GM23338 (cell line): ENCODE measurements around the gene STARD13. TPM values are rescaled to one million over a fixed set of nuclear protein-coding genes. Genes with fewer than 3 reads are reported as not detected.

Source experiments
- ATAC-seq: fragments of 200-7000 bp; cut with Tn5 transposase; 3 replicates; pipeline ENCODE4 v1.9.1; 2020
- DNase-seq: peaks from one replicate; pipeline ENCODE4 v3.0.0-alpha.2; 2015; ENCODE audit warnings: low spot score
- H2AFZ ChIP-seq: fragments of 200-600 bp; sonication (generic); 2 replicates; pipeline ENCODE4 v1.8.0; 2016; ENCODE audit warnings: antibody characterized with exemption, mild to moderate bottlenecking, moderate library complexity
- H3F3A ChIP-seq: fragments of 200-600 bp; sonication (generic); replicated peaks from 2 replicates; pipeline ENCODE4 v1.8.0; 2017; ENCODE audit warnings: antibody characterized with exemption, mixed run types, low read depth
- H3K27ac ChIP-seq: fragments of 200-600 bp; sonication (generic); 2 replicates; pipeline ENCODE4 v1.6.1; 2016; ENCODE audit warnings: low read depth
- H3K27me3 ChIP-seq: fragments of 200-600 bp; sonication (generic); 2 replicates; pipeline ENCODE4 v1.8.0; 2016; ENCODE audit warnings: mild to moderate bottlenecking, mixed run types, moderate library complexity; ENCODE audit not compliant: insufficient read depth
- H3K36me3 ChIP-seq: fragments of 200-600 bp; sonication (generic); 2 replicates; pipeline ENCODE4 v1.8.0; 2016; ENCODE audit warnings: mild to moderate bottlenecking; ENCODE audit not compliant: insufficient read depth
- H3K4me1 ChIP-seq: fragments of 200-600 bp; sonication (generic); 2 replicates; pipeline ENCODE4 v1.8.0; 2016; ENCODE audit warnings: mild to moderate bottlenecking, moderate library complexity; ENCODE audit not compliant: insufficient read depth
- H3K4me2 ChIP-seq: fragments of 200-600 bp; sonication (generic); 2 replicates; pipeline ENCODE4 v1.7.1; 2017; ENCODE audit warnings: mixed run types
- H3K4me3 ChIP-seq: fragments of 200-600 bp; sonication (generic); 2 replicates; pipeline ENCODE4 v1.6.1; 2016; ENCODE audit warnings: mixed run types
- H3K79me2 ChIP-seq: fragments of 200-600 bp; sonication (generic); replicated peaks from 2 replicates; pipeline ENCODE4 v1.8.0; 2017; ENCODE audit warnings: mild to moderate bottlenecking; ENCODE audit not compliant: insufficient read depth
- H3K9me2 ChIP-seq: fragments of 200-600 bp; sonication (generic); 2 replicates; pipeline ENCODE4 v1.8.0; 2017; ENCODE audit not compliant: insufficient read depth
- H4K20me1 ChIP-seq: fragments of 200-600 bp; sonication (generic); replicated peaks from 2 replicates; pipeline ENCODE4 v1.8.0; 2017; ENCODE audit warnings: mild to moderate bottlenecking; ENCODE audit not compliant: insufficient read depth
- H3K27ac Mint-ChIP-seq: 2 replicates; pipeline ENCODE4 v1.8.0; 2020; ENCODE audit warnings: inconsistent platforms, mild to moderate bottlenecking, moderate library complexity, mixed read lengths
- H3K27me3 Mint-ChIP-seq: 3 replicates; pipeline ENCODE4 v1.8.0; 2022; ENCODE audit warnings: low read depth, mild to moderate bottlenecking, moderate library complexity, mixed read lengths, inconsistent platforms; ENCODE audit not compliant: insufficient read depth, poor library complexity
- H3K36me3 Mint-ChIP-seq: 3 replicates; pipeline ENCODE4 v1.8.0; 2021; ENCODE audit warnings: low read depth, mild to moderate bottlenecking, inconsistent platforms, moderate library complexity, mixed read lengths
- H3K4me1 Mint-ChIP-seq: 3 replicates; pipeline ENCODE4 v1.8.0; 2020; ENCODE audit warnings: mild to moderate bottlenecking, inconsistent platforms, mixed read lengths
- H3K4me3 Mint-ChIP-seq: 3 replicates; pipeline ENCODE4 v1.8.0; 2021; ENCODE audit warnings: moderate library complexity, mild to moderate bottlenecking, inconsistent platforms, mixed read lengths
- H3K9me3 Mint-ChIP-seq: 3 replicates; pipeline ENCODE4 v1.8.0; 2020; ENCODE audit warnings: moderate library complexity, mild to moderate bottlenecking, inconsistent platforms, mixed read lengths
- CREB1 ChIP-seq: fragments of 250-450 bp; sonication (Bioruptor Pico); IDR thresholded peaks from 2 replicates; pipeline ENCODE4 v1.5.0; 2020; ENCODE audit warnings: low read depth, mild to moderate bottlenecking, moderate library complexity
- EZH2 ChIP-seq: fragments of 200-600 bp; sonication (generic); IDR thresholded peaks from one replicate; pipeline ENCODE4 v1.8.0; 2017; ENCODE audit warnings: antibody characterized with exemption, mild to moderate bottlenecking, low read depth; ENCODE audit not compliant: unreplicated experiment
- EZH2phosphoT487 ChIP-seq: fragments of 200-600 bp; sonication (generic); IDR thresholded peaks from one replicate; pipeline ENCODE4 v1.8.1; 2018; ENCODE audit warnings: antibody characterized with exemption; ENCODE audit not compliant: unreplicated experiment
- JUNB ChIP-seq: IDR thresholded peaks from one replicate; pipeline ENCODE4 v1.6.1; 2016; ENCODE audit warnings: antibody characterized with exemption; ENCODE audit not compliant: unreplicated experiment
- NANOG ChIP-seq: IDR thresholded peaks from 2 replicates; pipeline ENCODE4 v1.6.1; 2016; ENCODE audit warnings: antibody characterized with exemption, borderline replicate concordance
- POLR2AphosphoS5 ChIP-seq: IDR thresholded peaks from 2 replicates; pipeline ENCODE4 v1.6.1; 2016; ENCODE audit warnings: antibody characterized with exemption, low read depth
- STAT1 ChIP-seq: IDR thresholded peaks from one replicate; pipeline ENCODE4 v1.6.1; 2016; ENCODE audit warnings: antibody characterized with exemption; ENCODE audit not compliant: unreplicated experiment
- ZNF114 ChIP-seq: fragments of 250-450 bp; sonication (Bioruptor Pico); IDR thresholded peaks from 2 replicates; pipeline ENCODE4 v1.5.0; 2020; ENCODE audit warnings: mild to moderate bottlenecking, moderate library complexity
- ZNF331 ChIP-seq: fragments of 250-450 bp; sonication (Bioruptor Pico); IDR thresholded peaks from 2 replicates; pipeline ENCODE4 v1.5.0; 2020; ENCODE audit warnings: low read depth, mild to moderate bottlenecking, moderate library complexity
- polyA plus RNA-seq: library from polyadenylated mRNA; unstranded; fragments of >200 nt; fragmentation: Nextera tagmentation; extraction: Ambion mirVana; gene quantifications from 2 replicates; pipeline ENCODE4 v1.2.1, GENCODE V29; 2016
- total RNA-seq: library from RNA; depleted of rRNA; stranded (reverse); fragments of >200 nt; shearing (Covaris generic); gene quantifications from 2 replicates; pipeline ENCODE4 v1.2.3, GENCODE V29; 2014
- TF ChIP-seq, protein P1 (sequence below): fragments of 250-450 bp; sonication (Bioruptor Pico); IDR thresholded peaks from 2 replicates; pipeline ENCODE4 v1.5.0; 2020; ENCODE audit warnings: mild to moderate bottlenecking, moderate library complexity
- TF ChIP-seq, protein P2 (sequence below): IDR thresholded peaks from 2 replicates; pipeline ENCODE4 v1.6.1; 2016; ENCODE audit warnings: antibody characterized with exemption
- TF ChIP-seq, protein P3 (sequence below), 2 experiments: fragments of 200-600 bp in 1 of 2; sonication (generic) in 1 of 2; conservative IDR thresholded peaks; 2 replicates each; pipeline versions ENCODE4 v1.5.1 to v1.6.1; 2016 to 2017; ENCODE audit warnings: antibody characterized with exemption in 2 of 2, low read depth in 2 of 2, mild to moderate bottlenecking in 2 of 2, moderate library complexity in 1 of 2
- TF ChIP-seq, protein P4 (sequence below): IDR thresholded peaks from one replicate; pipeline ENCODE4 v1.6.1; 2018; ENCODE audit warnings: antibody characterized with exemption; ENCODE audit not compliant: unreplicated experiment

STARD13 gene
- total and polyA plus RNA-seq, 2 experiments from 2014 or later, result 3.2 to 5.2 TPM

DNA sequence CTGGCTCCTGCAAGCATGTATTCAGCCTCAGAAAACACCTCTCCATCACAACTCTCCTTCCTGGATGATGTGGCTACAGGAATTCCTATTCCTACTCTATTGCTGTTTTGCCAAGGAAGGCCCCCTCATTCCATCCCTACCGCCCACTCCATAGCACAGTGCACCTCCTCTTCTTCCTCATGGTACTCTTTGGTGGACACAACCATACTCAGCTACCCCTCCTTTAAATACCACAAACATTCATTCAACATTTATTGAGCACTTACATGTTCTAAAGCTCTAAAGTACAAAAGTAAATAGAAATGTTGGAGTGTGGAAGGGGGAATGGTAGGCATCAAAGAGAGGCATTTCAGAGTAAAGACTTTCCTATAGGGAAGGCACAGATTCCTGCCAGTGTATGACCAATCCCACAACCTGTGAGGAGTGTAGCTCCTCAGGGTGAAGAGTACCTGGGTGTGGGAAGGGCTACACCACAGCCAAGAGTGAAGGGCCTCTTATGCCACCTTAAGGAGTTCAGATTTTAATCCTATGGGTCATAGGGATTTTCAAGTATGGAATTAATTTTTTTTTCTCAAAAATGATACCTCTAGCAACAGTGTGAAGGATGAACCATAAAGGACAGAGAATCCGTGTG, 42.5 kb downstream of the STARD13 start:
- ATAC-seq (no peak), DNase-seq (no peak)
- H3K27me3 Mint-ChIP-seq, result peaks cover 2% of the 10 kb centered on the region
- no peaks in the 10 kb centered on the region for H4K20me1 ChIP-seq
- H3K4me3 Mint-ChIP-seq, result no peak overlapping the region
- H3K36me3 ChIP-seq, result no peaks in the 10 kb centered on the region
- H3K9me3 Mint-ChIP-seq, result peaks cover 22% of the 10 kb centered on the region; the same call in 2 of the 3 replicates
- H3K4me1 Mint-ChIP-seq, result no peaks in the 10 kb centered on the region
- no peaks in the 10 kb centered on the region for H3K4me1 ChIP-seq
- H3K9me2 ChIP-seq, result peaks cover 11% of the 10 kb centered on the region
- no peak overlapping the region for H2AFZ ChIP-seq
- H3F3A ChIP-seq, result no peaks in the 10 kb centered on the region
- TF ChIP-seq NANOG (no peak), EZH2 (no peak), ZNF331 (CRISPR knock-in tag) (no peak), JUNB (no peak), EZH2phosphoT487 (no peak), POLR2AphosphoS5 (no peak), STAT1 (no peak), ZNF114 (CRISPR knock-in tag) (no peak), CREB1 (no peak)
- TF ChIP-seq, protein P1, sequence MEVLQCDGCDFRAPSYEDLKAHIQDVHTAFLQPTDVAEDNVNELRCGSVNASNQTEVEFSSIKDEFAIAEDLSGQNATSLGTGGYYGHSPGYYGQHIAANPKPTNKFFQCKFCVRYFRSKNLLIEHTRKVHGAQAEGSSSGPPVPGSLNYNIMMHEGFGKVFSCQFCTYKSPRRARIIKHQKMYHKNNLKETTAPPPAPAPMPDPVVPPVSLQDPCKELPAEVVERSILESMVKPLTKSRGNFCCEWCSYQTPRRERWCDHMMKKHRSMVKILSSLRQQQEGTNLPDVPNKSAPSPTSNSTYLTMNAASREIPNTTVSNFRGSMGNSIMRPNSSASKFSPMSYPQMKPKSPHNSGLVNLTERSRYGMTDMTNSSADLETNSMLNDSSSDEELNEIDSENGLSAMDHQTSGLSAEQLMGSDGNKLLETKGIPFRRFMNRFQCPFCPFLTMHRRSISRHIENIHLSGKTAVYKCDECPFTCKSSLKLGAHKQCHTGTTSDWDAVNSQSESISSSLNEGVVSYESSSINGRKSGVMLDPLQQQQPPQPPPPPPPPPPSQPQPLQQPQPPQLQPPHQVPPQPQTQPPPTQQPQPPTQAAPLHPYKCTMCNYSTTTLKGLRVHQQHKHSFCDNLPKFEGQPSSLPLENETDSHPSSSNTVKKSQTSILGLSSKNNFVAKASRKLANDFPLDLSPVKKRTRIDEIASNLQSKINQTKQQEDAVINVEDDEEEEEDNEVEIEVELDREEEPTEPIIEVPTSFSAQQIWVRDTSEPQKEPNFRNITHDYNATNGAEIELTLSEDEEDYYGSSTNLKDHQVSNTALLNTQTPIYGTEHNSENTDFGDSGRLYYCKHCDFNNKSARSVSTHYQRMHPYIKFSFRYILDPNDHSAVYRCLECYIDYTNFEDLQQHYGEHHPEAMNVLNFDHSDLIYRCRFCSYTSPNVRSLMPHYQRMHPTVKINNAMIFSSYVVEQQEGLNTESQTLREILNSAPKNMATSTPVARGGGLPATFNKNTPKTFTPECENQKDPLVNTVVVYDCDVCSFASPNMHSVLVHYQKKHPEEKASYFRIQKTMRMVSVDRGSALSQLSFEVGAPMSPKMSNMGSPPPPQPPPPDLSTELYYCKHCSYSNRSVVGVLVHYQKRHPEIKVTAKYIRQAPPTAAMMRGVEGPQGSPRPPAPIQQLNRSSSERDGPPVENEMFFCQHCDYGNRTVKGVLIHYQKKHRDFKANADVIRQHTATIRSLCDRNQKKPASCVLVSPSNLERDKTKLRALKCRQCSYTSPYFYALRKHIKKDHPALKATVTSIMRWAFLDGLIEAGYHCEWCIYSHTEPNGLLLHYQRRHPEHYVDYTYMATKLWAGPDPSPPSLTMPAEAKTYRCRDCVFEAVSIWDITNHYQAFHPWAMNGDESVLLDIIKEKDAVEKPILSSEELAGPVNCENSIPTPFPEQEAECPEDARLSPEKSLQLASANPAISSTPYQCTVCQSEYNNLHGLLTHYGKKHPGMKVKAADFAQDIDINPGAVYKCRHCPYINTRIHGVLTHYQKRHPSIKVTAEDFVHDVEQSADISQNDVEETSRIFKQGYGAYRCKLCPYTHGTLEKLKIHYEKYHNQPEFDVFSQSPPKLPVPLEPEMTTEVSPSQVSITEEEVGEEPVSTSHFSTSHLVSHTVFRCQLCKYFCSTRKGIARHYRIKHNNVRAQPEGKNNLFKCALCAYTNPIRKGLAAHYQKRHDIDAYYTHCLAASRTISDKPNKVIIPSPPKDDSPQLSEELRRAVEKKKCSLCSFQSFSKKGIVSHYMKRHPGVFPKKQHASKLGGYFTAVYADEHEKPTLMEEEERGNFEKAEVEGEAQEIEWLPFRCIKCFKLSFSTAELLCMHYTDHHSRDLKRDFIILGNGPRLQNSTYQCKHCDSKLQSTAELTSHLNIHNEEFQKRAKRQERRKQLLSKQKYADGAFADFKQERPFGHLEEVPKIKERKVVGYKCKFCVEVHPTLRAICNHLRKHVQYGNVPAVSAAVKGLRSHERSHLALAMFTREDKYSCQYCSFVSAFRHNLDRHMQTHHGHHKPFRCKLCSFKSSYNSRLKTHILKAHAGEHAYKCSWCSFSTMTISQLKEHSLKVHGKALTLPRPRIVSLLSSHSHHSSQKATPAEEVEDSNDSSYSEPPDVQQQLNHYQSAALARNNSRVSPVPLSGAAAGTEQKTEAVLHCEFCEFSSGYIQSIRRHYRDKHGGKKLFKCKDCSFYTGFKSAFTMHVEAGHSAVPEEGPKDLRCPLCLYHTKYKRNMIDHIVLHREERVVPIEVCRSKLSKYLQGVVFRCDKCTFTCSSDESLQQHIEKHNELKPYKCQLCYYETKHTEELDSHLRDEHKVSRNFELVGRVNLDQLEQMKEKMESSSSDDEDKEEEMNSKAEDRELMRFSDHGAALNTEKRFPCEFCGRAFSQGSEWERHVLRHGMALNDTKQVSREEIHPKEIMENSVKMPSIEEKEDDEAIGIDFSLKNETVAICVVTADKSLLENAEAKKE (CRISPR knock-in tag), result no peak
- TF ChIP-seq, protein P2, sequence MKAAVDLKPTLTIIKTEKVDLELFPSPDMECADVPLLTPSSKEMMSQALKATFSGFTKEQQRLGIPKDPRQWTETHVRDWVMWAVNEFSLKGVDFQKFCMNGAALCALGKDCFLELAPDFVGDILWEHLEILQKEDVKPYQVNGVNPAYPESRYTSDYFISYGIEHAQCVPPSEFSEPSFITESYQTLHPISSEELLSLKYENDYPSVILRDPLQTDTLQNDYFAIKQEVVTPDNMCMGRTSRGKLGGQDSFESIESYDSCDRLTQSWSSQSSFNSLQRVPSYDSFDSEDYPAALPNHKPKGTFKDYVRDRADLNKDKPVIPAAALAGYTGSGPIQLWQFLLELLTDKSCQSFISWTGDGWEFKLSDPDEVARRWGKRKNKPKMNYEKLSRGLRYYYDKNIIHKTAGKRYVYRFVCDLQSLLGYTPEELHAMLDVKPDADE, result no peak
- TF ChIP-seq, protein P3, sequence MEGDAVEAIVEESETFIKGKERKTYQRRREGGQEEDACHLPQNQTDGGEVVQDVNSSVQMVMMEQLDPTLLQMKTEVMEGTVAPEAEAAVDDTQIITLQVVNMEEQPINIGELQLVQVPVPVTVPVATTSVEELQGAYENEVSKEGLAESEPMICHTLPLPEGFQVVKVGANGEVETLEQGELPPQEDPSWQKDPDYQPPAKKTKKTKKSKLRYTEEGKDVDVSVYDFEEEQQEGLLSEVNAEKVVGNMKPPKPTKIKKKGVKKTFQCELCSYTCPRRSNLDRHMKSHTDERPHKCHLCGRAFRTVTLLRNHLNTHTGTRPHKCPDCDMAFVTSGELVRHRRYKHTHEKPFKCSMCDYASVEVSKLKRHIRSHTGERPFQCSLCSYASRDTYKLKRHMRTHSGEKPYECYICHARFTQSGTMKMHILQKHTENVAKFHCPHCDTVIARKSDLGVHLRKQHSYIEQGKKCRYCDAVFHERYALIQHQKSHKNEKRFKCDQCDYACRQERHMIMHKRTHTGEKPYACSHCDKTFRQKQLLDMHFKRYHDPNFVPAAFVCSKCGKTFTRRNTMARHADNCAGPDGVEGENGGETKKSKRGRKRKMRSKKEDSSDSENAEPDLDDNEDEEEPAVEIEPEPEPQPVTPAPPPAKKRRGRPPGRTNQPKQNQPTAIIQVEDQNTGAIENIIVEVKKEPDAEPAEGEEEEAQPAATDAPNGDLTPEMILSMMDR (conservative IDR thresholded peaks at IDR 0.05; ENCODE audit: low read depth in 2 of 2), result no peak
- TF ChIP-seq, protein P4, sequence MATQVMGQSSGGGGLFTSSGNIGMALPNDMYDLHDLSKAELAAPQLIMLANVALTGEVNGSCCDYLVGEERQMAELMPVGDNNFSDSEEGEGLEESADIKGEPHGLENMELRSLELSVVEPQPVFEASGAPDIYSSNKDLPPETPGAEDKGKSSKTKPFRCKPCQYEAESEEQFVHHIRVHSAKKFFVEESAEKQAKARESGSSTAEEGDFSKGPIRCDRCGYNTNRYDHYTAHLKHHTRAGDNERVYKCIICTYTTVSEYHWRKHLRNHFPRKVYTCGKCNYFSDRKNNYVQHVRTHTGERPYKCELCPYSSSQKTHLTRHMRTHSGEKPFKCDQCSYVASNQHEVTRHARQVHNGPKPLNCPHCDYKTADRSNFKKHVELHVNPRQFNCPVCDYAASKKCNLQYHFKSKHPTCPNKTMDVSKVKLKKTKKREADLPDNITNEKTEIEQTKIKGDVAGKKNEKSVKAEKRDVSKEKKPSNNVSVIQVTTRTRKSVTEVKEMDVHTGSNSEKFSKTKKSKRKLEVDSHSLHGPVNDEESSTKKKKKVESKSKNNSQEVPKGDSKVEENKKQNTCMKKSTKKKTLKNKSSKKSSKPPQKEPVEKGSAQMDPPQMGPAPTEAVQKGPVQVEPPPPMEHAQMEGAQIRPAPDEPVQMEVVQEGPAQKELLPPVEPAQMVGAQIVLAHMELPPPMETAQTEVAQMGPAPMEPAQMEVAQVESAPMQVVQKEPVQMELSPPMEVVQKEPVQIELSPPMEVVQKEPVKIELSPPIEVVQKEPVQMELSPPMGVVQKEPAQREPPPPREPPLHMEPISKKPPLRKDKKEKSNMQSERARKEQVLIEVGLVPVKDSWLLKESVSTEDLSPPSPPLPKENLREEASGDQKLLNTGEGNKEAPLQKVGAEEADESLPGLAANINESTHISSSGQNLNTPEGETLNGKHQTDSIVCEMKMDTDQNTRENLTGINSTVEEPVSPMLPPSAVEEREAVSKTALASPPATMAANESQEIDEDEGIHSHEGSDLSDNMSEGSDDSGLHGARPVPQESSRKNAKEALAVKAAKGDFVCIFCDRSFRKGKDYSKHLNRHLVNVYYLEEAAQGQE, result no peak
- no peak overlapping the region for H3K4me3 ChIP-seq
- H3K27ac Mint-ChIP-seq, result no peak overlapping the region
- H3K36me3 Mint-ChIP-seq, result peaks cover 19% of the 10 kb centered on the region
- no peaks in the 10 kb centered on the region for H3K79me2 ChIP-seq
- no peak overlapping the region for H3K4me2 ChIP-seq
- H3K27me3 ChIP-seq, result no peaks in the 10 kb centered on the region
- no peak overlapping the region for H3K27ac ChIP-seq
